NCI-H446 treated with DMSO at 0.1 percent for 48 hours (cell line): ENCODE data around the gene RPS6KB2.
"Not testable (repeated sequence)": the region's sequence is repeated elsewhere in the genome, so short reads cannot be mapped to it uniquely, and the experiment has no call there.

Experiments
- DNase-seq: peaks from one replicate; lab custom pipeline; 2025; lab: John Stamatoyannopoulos, UW

RPS6KB2 gene

DNA sequence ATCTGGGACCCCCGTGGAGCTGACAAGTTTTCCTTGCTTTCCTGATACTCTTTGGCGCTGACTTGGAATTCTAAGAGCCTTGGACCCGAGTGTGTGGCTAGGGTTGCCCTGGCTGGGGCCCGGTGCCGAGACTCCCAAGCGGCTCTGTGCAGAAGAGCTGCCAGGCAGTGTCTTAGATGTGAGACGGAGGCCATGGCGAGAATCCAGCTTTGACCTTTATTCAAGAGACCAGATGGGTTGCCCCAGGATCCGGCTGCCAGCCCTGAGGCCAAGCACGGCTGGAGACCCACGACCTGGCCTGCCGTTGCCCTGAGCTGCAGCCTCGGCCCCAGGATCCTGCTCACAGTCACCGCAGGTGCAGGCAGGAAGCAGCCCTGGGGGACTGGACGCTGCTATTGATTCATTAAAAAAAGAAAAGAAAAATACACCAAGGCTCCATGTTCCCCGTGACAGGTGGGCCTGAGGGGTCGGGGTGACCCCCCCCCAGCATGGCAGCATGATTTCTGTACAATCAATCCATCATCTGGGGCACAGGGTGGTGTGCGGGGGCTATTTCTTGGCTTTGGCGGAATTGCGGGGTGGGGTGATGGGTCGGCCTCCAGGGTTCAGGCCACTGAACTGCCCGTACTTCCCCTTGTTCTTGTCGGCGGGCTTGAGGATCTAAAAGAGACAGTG, 30.2 kb upstream of the RPS6KB2 start:
- no peak for DNase-seq

GRCh38 chr11:67398661-67399563, 29.4 kb upstream of the RPS6KB2 start:
- DNase-seq = no peak

DNA sequence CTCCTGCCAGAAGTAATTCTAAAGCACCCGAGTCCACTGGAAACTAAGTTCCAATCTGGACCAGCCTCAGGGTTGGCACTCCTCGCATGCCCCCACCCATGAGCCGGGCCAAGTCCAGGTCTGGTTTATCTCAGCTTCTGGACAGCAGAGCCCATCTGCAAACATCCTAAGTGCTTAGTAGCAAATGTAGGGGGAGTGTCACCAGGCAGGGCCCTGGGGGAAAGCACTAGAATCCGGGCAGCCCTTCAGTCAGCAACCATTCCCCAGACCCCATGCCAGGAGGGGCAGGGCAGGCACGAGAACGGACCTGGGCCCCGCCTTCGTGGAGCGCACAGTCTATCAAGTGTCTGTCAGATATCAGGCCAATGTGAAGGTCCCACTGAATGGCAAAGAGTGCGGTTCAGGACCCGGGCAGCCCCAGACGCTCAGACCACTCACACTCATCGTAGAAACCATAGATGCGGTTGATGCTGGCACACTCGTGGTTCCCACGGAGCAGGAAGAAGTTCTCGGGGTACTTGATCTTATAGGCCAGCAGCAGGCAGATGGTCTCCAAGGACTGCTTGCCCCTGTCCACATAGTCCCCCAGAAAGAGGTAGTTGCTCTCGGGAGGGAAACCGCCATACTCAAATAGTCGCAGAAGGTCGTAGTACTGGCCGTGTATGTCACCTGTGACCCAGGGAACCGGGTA, 27.9 kb upstream of the RPS6KB2 start:
- DNase-seq = no peak

DNA sequence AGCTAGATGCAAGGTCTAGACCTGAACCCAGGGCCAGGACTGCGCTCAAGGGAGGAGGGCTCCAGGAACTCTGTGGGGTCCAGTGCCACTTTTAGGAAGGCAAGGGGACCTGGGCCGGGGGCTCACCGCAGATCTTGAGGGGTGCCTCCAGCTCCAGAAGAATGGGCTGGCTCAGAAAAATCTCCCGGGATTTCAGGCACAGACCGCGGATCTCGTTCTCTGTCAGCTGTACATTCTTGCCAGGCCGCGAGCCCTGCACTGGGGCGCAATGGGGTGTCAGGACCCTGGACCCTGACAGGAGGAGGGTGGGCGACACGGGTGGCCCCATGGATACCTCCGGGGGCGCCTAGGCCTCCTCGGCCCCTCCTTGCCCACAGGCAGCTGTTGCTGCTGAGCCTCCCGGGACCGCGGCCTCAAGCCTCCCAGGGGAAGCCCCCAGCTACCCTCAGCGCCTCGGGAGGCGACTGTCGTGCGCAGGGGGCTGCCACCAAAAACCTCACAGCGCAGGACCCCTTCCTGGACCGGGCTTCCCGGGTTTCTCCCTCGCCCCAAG, 27.3 kb upstream of the RPS6KB2 start:
- DNase-seq = no peak

GRCh38 chr11:67401495-67402191, 26.7 kb upstream of the RPS6KB2 start, which contains the start of gene PPP1CA:
PPP1CA (minus strand) TSS chr11:67401858; CDS start chr11:67401782, 76 bp downstream.
- peak; percentile 69 for DNase-seq

- not testable (repeated sequence) for DNase-seq
These were observed 26.0 kb upstream of the RPS6KB2 start for GRCh38 chr11:67402192-67402839.

DNA sequence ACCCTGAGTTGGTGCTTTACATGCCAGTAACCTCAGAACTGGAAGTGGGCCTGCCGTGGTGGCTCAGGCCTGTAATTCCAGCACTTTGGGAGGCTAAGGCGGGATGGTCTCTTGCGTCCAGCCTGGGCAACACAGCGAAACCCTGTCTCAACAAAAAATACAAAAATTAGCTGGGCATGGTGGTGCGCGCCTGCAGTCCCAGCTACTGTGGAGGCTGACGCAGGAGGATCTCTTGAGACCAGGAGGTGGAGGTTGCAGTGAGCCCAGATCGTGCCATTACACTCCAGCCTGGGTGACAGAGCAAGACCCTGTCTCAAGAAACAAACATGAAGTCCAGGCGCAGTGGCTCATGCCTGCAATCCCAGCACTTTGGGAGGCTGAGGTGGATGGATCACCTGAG, 25.2 kb upstream of the RPS6KB2 start:
- not testable (repeated sequence) for DNase-seq

- DNase-seq = no peak
These were observed 23.6 kb upstream of the RPS6KB2 start for GRCh38 chr11:67404515-67405195.

GRCh38 chr11:67405196-67405567, 23.1 kb upstream of the RPS6KB2 start:
- no peak for DNase-seq

- DNase-seq = no peak
These were observed 22.5 kb upstream of the RPS6KB2 start for GRCh38 chr11:67405688-67406339.

GRCh38 chr11:67406420-67406968, 21.8 kb upstream of the RPS6KB2 start:
- no peak for DNase-seq

- DNase-seq = no peak
These were observed 21.2 kb upstream of the RPS6KB2 start for GRCh38 chr11:67406969-67407687.

- DNase-seq = no peak
These were observed 20.6 kb upstream of the RPS6KB2 start for GRCh38 chr11:67407688-67408163.

DNA sequence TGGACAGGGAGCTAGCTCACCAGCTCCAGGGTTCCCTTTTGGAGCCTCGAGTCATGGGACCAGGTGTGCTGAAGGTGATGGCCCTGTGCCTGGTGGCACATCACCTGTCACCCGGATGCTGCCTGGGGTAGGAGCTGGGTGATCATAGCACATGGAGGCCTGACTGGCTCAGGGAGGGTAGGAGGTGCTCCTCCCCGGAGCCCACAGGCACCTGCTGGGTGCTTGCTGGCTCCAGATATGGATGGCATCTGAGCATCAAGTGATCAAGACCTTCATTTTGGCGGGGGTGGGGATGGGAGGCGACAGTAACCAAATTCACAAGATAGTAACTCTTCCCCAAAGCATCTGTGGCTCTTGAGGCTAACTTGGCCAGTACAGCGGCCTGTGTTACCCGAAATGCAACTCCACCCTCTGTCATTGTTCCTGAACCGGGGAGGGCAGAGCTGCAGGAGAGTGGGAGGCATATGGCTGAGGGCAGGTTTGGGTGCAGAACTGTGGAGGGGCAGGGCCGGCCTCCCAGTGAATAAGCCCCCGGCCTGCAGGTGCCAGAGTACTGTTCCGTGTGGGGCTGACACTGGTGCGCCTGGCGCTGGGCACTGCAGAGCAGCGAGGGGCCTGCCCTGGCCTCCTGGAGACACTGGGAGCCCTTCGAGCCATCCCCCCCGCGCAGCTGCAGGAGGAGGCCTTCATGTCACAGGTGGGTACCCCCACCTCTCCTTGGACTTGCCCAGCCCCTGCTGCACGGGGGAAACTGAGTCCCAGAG, 19.7 kb upstream of the RPS6KB2 start:
- DNase-seq = no peak

DNA sequence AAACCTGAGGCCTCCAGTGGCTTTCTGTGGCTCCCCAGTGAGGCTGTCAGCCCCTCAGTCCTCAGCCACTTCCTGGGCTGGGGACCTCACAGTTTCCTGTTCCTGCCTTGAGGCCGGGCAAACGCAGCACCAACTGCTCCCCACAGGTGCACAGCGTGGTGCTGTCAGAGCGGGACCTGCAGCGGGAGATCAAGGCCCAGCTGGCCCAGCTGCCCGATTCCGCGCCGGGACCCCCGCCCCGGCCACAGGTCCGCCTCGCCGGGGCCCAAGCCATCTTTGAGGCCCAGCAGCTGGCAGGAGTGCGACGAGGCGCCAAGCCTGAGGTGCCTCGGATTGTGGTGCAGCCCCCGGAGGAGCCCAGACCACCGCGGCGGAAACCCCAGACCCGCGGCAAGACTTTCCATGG, 19.0 kb upstream of the RPS6KB2 start:
- DNase-seq = no peak

DNA sequence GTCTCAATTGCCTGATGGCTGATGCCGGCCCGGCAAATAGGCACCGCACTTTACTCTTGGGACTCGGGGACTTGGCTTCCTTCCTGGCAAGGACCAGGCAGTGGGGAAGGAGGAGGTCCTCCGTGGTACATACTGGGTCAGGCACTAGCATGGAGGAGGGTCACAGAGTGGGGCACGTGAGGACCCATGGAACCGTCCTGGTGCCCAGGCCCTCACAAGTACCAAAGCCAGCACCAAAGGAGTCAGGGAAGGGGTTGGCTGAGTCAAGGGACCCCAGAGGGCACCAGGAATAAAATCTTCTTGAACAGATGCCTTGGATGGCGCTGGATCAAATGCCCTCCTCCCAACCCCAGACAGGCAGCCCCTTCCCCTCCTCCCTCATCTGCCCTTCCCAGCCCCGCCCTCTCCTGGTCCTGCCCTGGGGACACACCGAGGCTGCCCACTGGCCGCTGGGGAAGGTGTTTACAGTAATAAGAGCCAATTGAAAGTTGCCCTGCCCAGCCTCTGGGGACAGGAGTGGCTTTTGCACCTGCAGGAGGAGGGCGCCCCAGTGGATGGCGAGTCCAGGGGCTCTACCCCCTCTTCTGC, 18.4 kb upstream of the RPS6KB2 start:
- DNase-seq = no peak

- no peak for DNase-seq
These were observed 17.9 kb upstream of the RPS6KB2 start for GRCh38 chr11:67410369-67410831.
